SK-N-SH (cell line): ENCODE measurements around the gene NOTCH3. TPM values are rescaled to one million over a fixed set of nuclear protein-coding genes. Genes with fewer than 3 reads are reported as not detected.

Experiments used
- CTCF ChIA-PET: fragments of 300-600, 350-600 bp; formaldehyde crosslinking; extraction: SDS; loops from one replicate; lab custom pipeline; 2021; lab: Yijun Ruan, JAX
- POLR2A ChIA-PET: fragments of 350-600 bp; sonication (Branson Sonifier 250); formaldehyde crosslinking; extraction: SDS; loops from one replicate; lab custom pipeline; 2020; ENCODE audit warnings: antibody characterized with exemption, inconsistent platforms; lab: Yijun Ruan, JAX
- DNase-seq: peaks from one replicate; pipeline ENCODE4 v3.0.0; 2012
- H2AFZ ChIP-seq: fragments of 200-600 bp; sonication (generic); 2 replicates; pipeline ENCODE4 v1.8.1; 2016; ENCODE audit warnings: antibody characterized with exemption, mild to moderate bottlenecking, low read depth
- H3F3A ChIP-seq: fragments of 200-600 bp; sonication (generic); replicated peaks from 2 replicates; pipeline ENCODE3; 2016; ENCODE audit warnings: antibody characterized with exemption, mild to moderate bottlenecking; ENCODE audit not compliant: insufficient read depth
- H3K27ac ChIP-seq, 2 experiments: fragments of 200-500 bp in 1 of 2; fragments of 200-600 bp in 1 of 2; sonication (Bioruptor generic) in 1 of 2; sonication (generic), shearing (Covaris generic) in 1 of 2; 2 replicates each; pipeline versions ENCODE4 v1.5.1 to v1.6.1; 2014 to 2016; ENCODE audit warnings: low read depth in 2 of 2, inconsistent platforms in 1 of 2, low read length in 1 of 2, mild to moderate bottlenecking in 1 of 2, mixed read lengths in 1 of 2
- H3K27me3 ChIP-seq: fragments of 200-600 bp; sonication (generic), shearing (Covaris generic); 2 replicates; pipeline ENCODE4 v1.6.1; 2016; ENCODE audit warnings: mixed run types; ENCODE audit not compliant: insufficient read depth
- H3K36me3 ChIP-seq, 2 experiments: fragments of 200-500 bp in 1 of 2; fragments of 200-600 bp in 1 of 2; sonication (Bioruptor generic) in 1 of 2; sonication (generic) in 1 of 2; replicated peaks in 1 of 2; 2 replicates each; pipeline versions ENCODE3 to v1.5.1; 2014 to 2016; ENCODE audit warnings: low read length in 1 of 2, mild to moderate bottlenecking in 1 of 2; ENCODE audit not compliant: insufficient read depth in 2 of 2, control insufficient read depth in 1 of 2
- H3K4me1 ChIP-seq, 2 experiments: fragments of 200-500 bp in 1 of 2; fragments of 200-600 bp in 1 of 2; sonication (Bioruptor generic) in 1 of 2; sonication (generic), shearing (Covaris generic) in 1 of 2; 2 replicates each; pipeline versions ENCODE4 v1.5.1 to v1.6.1; 2014 to 2016; ENCODE audit warnings: low read depth in 1 of 2, low read length in 1 of 2, mixed run types in 1 of 2; ENCODE audit not compliant: insufficient read depth in 2 of 2, control insufficient read depth in 1 of 2
- H3K4me2 ChIP-seq: fragments of 200-600 bp; sonication (generic), shearing (Covaris generic); 2 replicates; pipeline ENCODE4 v1.6.1; 2017; ENCODE audit warnings: mixed run types
- H3K4me3 ChIP-seq, 2 experiments: fragments of 200-500 bp in 1 of 2; fragments of 200-600 bp in 1 of 2; sonication (Bioruptor generic) in 1 of 2; sonication (generic), shearing (Covaris generic) in 1 of 2; 2 replicates each; pipeline versions ENCODE4 v1.5.1 to v1.8.1; 2014 to 2016; ENCODE audit warnings: low read depth in 2 of 2, inconsistent platforms in 1 of 2, low read length in 1 of 2, mild to moderate bottlenecking in 1 of 2, mixed read lengths in 1 of 2, moderate library complexity in 1 of 2
- H3K79me2 ChIP-seq: fragments of 200-600 bp; sonication (generic); 2 replicates; pipeline ENCODE4 v1.8.1; 2017; ENCODE audit warnings: mild to moderate bottlenecking; ENCODE audit not compliant: insufficient read depth
- H3K9ac ChIP-seq: fragments of 200-600 bp; sonication (generic); 2 replicates; pipeline ENCODE4 v1.6.1; 2017; ENCODE audit warnings: mixed run types
- H3K9me2 ChIP-seq: fragments of 200-600 bp; sonication (generic); 2 replicates; pipeline ENCODE4 v1.6.1; 2017; ENCODE audit warnings: mixed run types
- H3K9me3 ChIP-seq: fragments of 200-600 bp; sonication (generic); 2 replicates; pipeline ENCODE4 v1.6.1; 2017; ENCODE audit warnings: mixed run types, mild to moderate bottlenecking, moderate library complexity
- H4K20me1 ChIP-seq: fragments of 200-600 bp; sonication (generic); 2 replicates; pipeline ENCODE4 v1.6.1; 2017; ENCODE audit warnings: mild to moderate bottlenecking, mixed run types; ENCODE audit not compliant: insufficient read depth
- CHD2 ChIP-seq: fragments of 150-350 bp; IDR thresholded peaks from 2 replicates; pipeline ENCODE4 v1.6.1; 2018; ENCODE audit warnings: low read length; ENCODE audit not compliant: partially characterized antibody
- CTCF ChIP-seq: fragments of 200-600 bp; sonication (generic); IDR thresholded peaks from 2 replicates; pipeline ENCODE4 v1.6.1; 2017; ENCODE audit warnings: antibody characterized with exemption, mild to moderate bottlenecking, moderate library complexity
- EP300 ChIP-seq, 2 experiments: IDR thresholded peaks; 2 replicates each; pipeline versions ENCODE4 v1.4.0 to v1.6.1; 2012; ENCODE audit warnings: borderline replicate concordance in 1 of 2, low read depth in 1 of 2, low read length in 1 of 2
- GATA2 ChIP-seq: sonication (generic); formaldehyde crosslinking; IDR thresholded peaks from 2 replicates; pipeline ENCODE4 v1.5.0; 2020; ENCODE audit warnings: mild to moderate bottlenecking, missing genetic modification reagents
- IRF3 ChIP-seq: fragments of 150-350 bp; IDR thresholded peaks from 2 replicates; pipeline ENCODE4 v1.6.1; 2016; ENCODE audit warnings: mild to moderate bottlenecking, low read depth, low read length
- JUND ChIP-seq: IDR thresholded peaks from 2 replicates; pipeline ENCODE4 v1.4.0; 2012
- MEF2A ChIP-seq: IDR thresholded peaks from 2 replicates; pipeline ENCODE4 v1.4.0; 2012; ENCODE audit warnings: low read depth, borderline replicate concordance
- NRF1 ChIP-seq: IDR thresholded peaks from 2 replicates; pipeline ENCODE4 v1.6.1; 2012; ENCODE audit warnings: low read depth, mild to moderate bottlenecking, low read length
- POLR2AphosphoS5 ChIP-seq: IDR thresholded peaks from 2 replicates; pipeline ENCODE4 v1.6.1; 2012; ENCODE audit warnings: low read depth, low read length
- RAD21 ChIP-seq: IDR thresholded peaks from 2 replicates; pipeline ENCODE4 v1.6.1; 2012; ENCODE audit warnings: mild to moderate bottlenecking, low read length
- SIN3A ChIP-seq: IDR thresholded peaks from 2 replicates; pipeline ENCODE4 v1.6.1; 2012; ENCODE audit warnings: low read depth, mild to moderate bottlenecking, low read length, moderate library complexity, borderline replicate concordance
- SMC3 ChIP-seq: IDR thresholded peaks from 2 replicates; pipeline ENCODE4 v1.6.1; 2012; ENCODE audit warnings: low read depth, low read length, improper control_type of control experiment
- TCF12 ChIP-seq: IDR thresholded peaks from 2 replicates; pipeline ENCODE4 v1.4.0; 2012
- TEAD4 ChIP-seq: IDR thresholded peaks from 2 replicates; pipeline ENCODE4 v1.4.0; 2012; ENCODE audit warnings: mild to moderate bottlenecking, borderline replicate concordance; ENCODE audit not compliant: insufficient read depth
- USF2 ChIP-seq: fragments of 150-350 bp; IDR thresholded peaks from 2 replicates; pipeline ENCODE4 v1.6.1; 2017; ENCODE audit warnings: antibody characterized with exemption, low read length, low read depth, borderline replicate concordance
- YY1 ChIP-seq: IDR thresholded peaks from 2 replicates; pipeline ENCODE4 v1.4.0; 2012; ENCODE audit warnings: low read depth, mild to moderate bottlenecking
- WGBS: methylation state at CpG from one replicate; pipeline ENCODE4 v1.1.6; 2017; ENCODE audit warnings: low lambda C conversion rate; 5-methylcytosine and 5-hydroxymethylcytosine counted together
- polyA plus RNA-seq, 3 experiments: library from polyadenylated mRNA; depleted of rRNA; stranded (reverse); fragments of >200 nt; gene quantifications; 2 replicates each; pipeline ENCODE4 v1.2.3, GENCODE V29; 2012
- TF ChIP-seq, protein P1 (sequence below): IDR thresholded peaks from 2 replicates; pipeline ENCODE4 v1.4.0; 2012; ENCODE audit warnings: low read depth, borderline replicate concordance

NOTCH3 gene
- polyA plus RNA-seq, 1 of the 3 experiments (the other 2 are of a cell fraction): 7.0 TPM

DNA sequence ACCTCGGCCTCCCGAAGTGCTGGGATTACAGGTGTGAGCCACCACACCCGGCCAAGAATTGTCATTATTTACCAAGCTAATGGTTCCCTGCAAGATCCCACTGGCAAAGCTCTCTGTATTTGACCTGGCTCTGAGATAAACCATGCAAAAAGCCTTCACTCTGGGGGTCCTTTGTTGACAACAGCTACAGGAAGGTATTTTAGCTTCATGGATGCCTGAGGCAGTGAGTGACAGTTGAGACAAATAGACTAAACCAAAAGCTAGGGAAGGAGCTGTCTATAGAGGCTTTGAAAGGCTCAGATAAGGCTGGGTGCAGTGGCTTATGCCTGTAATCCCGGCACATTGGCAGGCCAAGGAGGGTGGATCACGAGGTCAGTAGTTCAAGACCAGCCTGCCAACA, 45.5 kb downstream of the NOTCH3 start (continued):
- no peak for TF ChIP-seq EP300 (IDR thresholded peaks at IDR 0.05; ENCODE audit: borderline replicate concordance in 1 of 2, low read depth in 1 of 2, low read length in 1 of 2)
- TF ChIP-seq, protein P1, sequence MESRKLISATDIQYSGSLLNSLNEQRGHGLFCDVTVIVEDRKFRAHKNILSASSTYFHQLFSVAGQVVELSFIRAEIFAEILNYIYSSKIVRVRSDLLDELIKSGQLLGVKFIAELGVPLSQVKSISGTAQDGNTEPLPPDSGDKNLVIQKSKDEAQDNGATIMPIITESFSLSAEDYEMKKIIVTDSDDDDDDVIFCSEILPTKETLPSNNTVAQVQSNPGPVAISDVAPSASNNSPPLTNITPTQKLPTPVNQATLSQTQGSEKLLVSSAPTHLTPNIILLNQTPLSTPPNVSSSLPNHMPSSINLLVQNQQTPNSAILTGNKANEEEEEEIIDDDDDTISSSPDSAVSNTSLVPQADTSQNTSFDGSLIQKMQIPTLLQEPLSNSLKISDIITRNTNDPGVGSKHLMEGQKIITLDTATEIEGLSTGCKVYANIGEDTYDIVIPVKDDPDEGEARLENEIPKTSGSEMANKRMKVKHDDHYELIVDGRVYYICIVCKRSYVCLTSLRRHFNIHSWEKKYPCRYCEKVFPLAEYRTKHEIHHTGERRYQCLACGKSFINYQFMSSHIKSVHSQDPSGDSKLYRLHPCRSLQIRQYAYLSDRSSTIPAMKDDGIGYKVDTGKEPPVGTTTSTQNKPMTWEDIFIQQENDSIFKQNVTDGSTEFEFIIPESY: no peak
- no peak for TF ChIP-seq YY1
- no peak for TF ChIP-seq RAD21

- 0 out of 4 replicates have a peak overlapping the region, but pooled peaks of 1 of the 2 experiments have one; percentile 2 for H3K4me3 ChIP-seq
- peak; percentile 54 for DNase-seq
- CTCF ChIA-PET: interaction anchor here (0.6 to 7.4 kb wide), 16 partner anchors 11 to 1636 kb away, joined by 3 to 105 read pairs (median 4); no protein-coding TSS in a partner anchor
These were observed 46.7 kb downstream of the NOTCH3 start for GRCh38 chr19:15154002-15154612.

More at GRCh38 chr19:15154002-15154612, 46.7 kb downstream of the NOTCH3 start:
- H3K4me2 ChIP-seq: no peak overlapping the region
- 80% methylated on average over 3 of the region's 3 CpGs for WGBS
- H3K4me1 ChIP-seq: no peaks in the 10 kb centered on the region
- no peak overlapping the region for H3K9ac ChIP-seq
- no peak overlapping the region for H2AFZ ChIP-seq
- H3K9me3 ChIP-seq: no peaks in the 10 kb centered on the region
- peaks cover 14% of the 10 kb centered on the region; the same call in 1 of the 2 replicates for H3K27me3 ChIP-seq
- H3K36me3 ChIP-seq: no peaks in the 10 kb centered on the region
- no peaks in the 10 kb centered on the region for H3K9me2 ChIP-seq
- no peak overlapping the region for H3K27ac ChIP-seq
- TF ChIP-seq NRF1 (no peak), JUND (no peak), TCF12 (no peak), MEF2A (no peak), RAD21 (peak; percentile 38), SMC3 (0 out of 2 replicates have a peak, but pooled peaks have one; percentile 17), USF2 (no peak), CHD2 (no peak), IRF3 (no peak), CTCF (peak; percentile 61), TEAD4 (no peak), SIN3A (no peak), GATA2 (CRISPR knock-in tag) (no peak), POLR2AphosphoS5 (no peak), EP300 (IDR thresholded peaks at IDR 0.05; ENCODE audit: borderline replicate concordance in 1 of 2, low read depth in 1 of 2, low read length in 1 of 2) (no peak)
- TF ChIP-seq, protein P1: no peak
- H3F3A ChIP-seq: no peaks in the 10 kb centered on the region
- POLR2A ChIA-PET: no interaction called here
- no peaks in the 10 kb centered on the region for H3K79me2 ChIP-seq
- no peaks in the 10 kb centered on the region for H4K20me1 ChIP-seq
